Activated B cell treated with CpG ODN at 0.5 μM for 24 hours (primary cell): ENCODE data around the gene E4F1. TPM values are rescaled to one million over a fixed set of nuclear protein-coding genes. Genes with fewer than 3 reads are reported as not detected.

Experiments
- ATAC-seq: fragments of 200-7000 bp; cut with Tn5 transposase; one replicate; pipeline ENCODE4 v1.10.0; 2021; ENCODE audit warnings: low read depth, mild to moderate bottlenecking, moderate library complexity
- CTCF ChIA-PET: fragments of 350-600 bp; sonication (Branson Sonifier 250); formaldehyde crosslinking; loops from one replicate; lab custom pipeline; 2021; ENCODE audit warnings: antibody characterized with exemption; lab: Charles Lee
- POLR2A ChIA-PET: fragments of 350-600 bp; sonication (Branson Sonifier 250); formaldehyde crosslinking; loops from one replicate; lab custom pipeline; 2021; ENCODE audit warnings: antibody characterized with exemption; lab: Charles Lee
- DNase-seq: peaks from one replicate; pipeline ENCODE4 v3.0.0; 2022
- H3K27ac Mint-ChIP-seq: one replicate; pipeline ENCODE4 v1.8.0; 2020; ENCODE audit warnings: mixed read lengths
- H3K27me3 Mint-ChIP-seq: one replicate; pipeline ENCODE4 v1.8.0; 2021; ENCODE audit warnings: mixed read lengths
- H3K36me3 Mint-ChIP-seq: one replicate; pipeline ENCODE4 v1.8.0; 2021; ENCODE audit warnings: low read depth, mixed read lengths
- H3K4me1 Mint-ChIP-seq: one replicate; pipeline ENCODE4 v1.8.0; 2021; ENCODE audit warnings: mixed read lengths
- H3K4me3 Mint-ChIP-seq: one replicate; pipeline ENCODE4 v1.8.0; 2020; ENCODE audit warnings: mild to moderate bottlenecking, mixed read lengths
- H3K9me3 Mint-ChIP-seq: one replicate; pipeline ENCODE4 v1.8.0; 2020; ENCODE audit warnings: mixed read lengths
- intact Hi-C: fragments of 100-400 bp; cut with micrococcal nuclease; formaldehyde crosslinking; loops from one replicate; pipeline ENCODE4 v1.15.1; 2024
- total RNA-seq: library from RNA; stranded (reverse); gene quantifications from 2 replicates; pipeline ENCODE4 v1.2.3, GENCODE V29; 2022
- TF ChIP-seq, protein P1 (sequence below): fragments of 200-600 bp; IDR thresholded peaks from one replicate; pipeline ENCODE4 v1.8.0; 2022; ENCODE audit warnings: antibody characterized with exemption, mild to moderate bottlenecking

The E4F1 gene
- total RNA-seq, 1 donor from 2014 or later: 29.9 TPM

DNA sequence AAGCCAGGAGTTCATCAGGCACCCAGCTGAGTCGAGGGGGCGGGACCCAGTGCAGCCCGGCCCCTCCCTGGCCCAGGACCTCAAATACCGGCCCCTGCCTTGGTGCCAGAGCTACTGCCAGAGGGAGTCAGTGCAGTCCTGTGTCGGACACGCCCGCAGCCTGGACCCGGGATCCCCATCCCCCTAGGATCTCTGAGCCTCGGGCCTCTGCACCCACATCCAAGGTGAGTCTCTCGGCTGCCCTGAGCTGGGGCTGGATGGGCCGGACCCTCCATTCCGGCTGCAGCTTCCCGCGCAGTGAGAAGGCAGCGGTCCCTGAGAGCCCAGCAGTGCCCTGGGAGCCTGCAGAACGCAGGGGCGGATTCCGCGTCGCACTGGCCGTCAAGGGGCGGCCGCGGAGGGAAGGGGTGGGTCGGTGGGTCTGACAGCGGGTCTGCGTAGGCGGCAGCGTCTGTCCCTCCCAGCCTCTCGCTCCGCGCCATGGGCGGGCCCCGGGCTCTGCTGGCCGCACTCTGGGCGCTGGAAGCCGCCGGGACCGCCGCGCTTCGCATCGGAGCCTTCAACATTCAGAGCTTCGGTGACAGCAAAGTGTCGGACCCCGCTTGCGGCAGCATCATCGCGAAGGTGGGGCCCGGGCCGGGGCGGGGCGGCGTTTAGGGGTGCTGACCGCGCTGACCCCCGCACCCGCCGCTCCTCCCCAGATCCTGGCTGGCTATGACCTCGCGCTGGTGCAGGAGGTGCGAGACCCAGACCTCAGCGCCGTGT lies 13.1 kb downstream of the E4F1 start, which contains the start of gene DNASE1L2:
TSS of gene DNASE1L2 (plus strand) at position 108 of the 765 bp plus-strand sequence. CDS start at position 481, 373 bp downstream.
- Mint-ChIP-seq H3K27ac (no peak within 1 kb of the TSS), H3K36me3 (peaks cover 32% of the 10 kb centered on the region), H3K4me1 (no peaks in the 10 kb centered on the region), H3K4me3 (no peak within 1 kb of the TSS), H3K9me3 (no peaks in the 10 kb centered on the region), H3K27me3 (peaks cover 2% of the 10 kb centered on the region)
- intact Hi-C loops: no loop called here
- TF ChIP-seq, protein P1, sequence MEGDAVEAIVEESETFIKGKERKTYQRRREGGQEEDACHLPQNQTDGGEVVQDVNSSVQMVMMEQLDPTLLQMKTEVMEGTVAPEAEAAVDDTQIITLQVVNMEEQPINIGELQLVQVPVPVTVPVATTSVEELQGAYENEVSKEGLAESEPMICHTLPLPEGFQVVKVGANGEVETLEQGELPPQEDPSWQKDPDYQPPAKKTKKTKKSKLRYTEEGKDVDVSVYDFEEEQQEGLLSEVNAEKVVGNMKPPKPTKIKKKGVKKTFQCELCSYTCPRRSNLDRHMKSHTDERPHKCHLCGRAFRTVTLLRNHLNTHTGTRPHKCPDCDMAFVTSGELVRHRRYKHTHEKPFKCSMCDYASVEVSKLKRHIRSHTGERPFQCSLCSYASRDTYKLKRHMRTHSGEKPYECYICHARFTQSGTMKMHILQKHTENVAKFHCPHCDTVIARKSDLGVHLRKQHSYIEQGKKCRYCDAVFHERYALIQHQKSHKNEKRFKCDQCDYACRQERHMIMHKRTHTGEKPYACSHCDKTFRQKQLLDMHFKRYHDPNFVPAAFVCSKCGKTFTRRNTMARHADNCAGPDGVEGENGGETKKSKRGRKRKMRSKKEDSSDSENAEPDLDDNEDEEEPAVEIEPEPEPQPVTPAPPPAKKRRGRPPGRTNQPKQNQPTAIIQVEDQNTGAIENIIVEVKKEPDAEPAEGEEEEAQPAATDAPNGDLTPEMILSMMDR: no peak
- no peak for DNase-seq
- no peak for ATAC-seq
- POLR2A ChIA-PET: no interaction called here
- CTCF ChIA-PET: no interaction called here

DNA sequence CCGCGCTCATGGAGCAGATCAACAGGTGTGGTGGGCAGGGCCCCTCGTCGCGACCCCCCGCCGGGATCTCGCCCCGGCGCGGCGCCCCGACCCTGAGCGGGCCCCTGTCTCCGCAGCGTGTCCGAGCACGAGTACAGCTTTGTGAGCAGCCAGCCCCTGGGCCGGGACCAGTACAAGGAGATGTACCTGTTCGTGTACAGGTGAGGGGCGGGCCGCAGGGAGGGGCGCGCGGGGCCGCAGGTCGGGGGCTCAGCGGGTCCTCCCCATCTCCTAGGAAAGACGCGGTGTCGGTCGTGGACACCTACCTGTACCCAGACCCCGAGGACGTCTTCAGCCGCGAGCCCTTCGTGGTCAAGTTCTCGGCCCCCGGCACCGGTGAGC lies 13.7 kb downstream of the E4F1 start:
- POLR2A ChIA-PET: no interaction called here
- peaks cover 28% of the 10 kb centered on the region for H3K36me3 Mint-ChIP-seq
- no peak overlapping the region for H3K27ac Mint-ChIP-seq
- no peaks in the 10 kb centered on the region for H3K4me1 Mint-ChIP-seq
- DNase-seq (no peak), ATAC-seq (no peak)
- no peak overlapping the region for H3K4me3 Mint-ChIP-seq
- no peaks in the 10 kb centered on the region for H3K9me3 Mint-ChIP-seq
- CTCF ChIA-PET: no interaction called here
- intact Hi-C loops: no loop called here
- TF ChIP-seq, protein P1: no peak
- peaks cover 2% of the 10 kb centered on the region for H3K27me3 Mint-ChIP-seq

GRCh38 chr16:2237493-2238149 lies 14.2 kb downstream of the E4F1 start:
- ChIA-PET CTCF (no interaction called here), POLR2A (no interaction called here)
- Mint-ChIP-seq H3K4me1 (no peaks in the 10 kb centered on the region), H3K9me3 (no peaks in the 10 kb centered on the region), H3K4me3 (no peak overlapping the region), H3K27me3 (peaks cover 2% of the 10 kb centered on the region), H3K36me3 (peaks cover 33% of the 10 kb centered on the region), H3K27ac (no peak overlapping the region)
- DNase-seq (no peak), ATAC-seq (no peak)
- intact Hi-C loops: no loop called here
- TF ChIP-seq, protein P1: no peak

DNA sequence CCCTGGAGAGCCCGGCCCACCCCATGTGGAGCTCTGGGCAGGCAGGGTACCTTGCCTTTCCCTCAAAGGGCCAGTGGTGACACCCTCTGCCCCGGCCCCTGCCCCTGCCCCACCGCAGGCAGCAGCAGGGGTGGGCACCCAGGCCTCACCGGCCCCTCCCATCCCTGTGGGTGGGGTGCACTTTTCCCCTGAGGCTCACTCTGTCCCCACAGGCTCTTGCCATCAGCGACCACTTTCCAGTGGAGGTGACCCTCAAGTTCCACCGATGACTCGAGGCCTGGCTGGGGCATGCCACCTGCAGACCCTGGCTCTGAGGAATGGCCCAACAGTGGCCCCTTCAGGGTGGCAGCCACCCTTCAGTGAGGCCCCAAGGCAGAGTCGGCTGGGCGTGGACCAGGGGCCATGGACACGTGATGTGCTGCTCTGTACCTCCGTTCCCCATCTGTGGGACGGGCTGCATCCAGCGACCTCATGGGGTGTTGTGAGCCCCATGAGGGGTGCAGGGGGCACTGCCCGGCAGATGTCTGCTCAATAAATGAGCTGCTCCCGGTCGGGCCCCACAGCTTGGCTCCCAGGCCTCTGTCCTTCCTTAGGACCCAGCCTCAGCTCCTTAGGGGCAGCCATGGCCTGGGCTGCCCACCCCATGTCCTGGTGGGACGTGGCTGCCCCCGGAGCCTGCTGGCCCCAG lies 14.9 kb downstream of the E4F1 start:
- CTCF ChIA-PET: no interaction called here
- TF ChIP-seq, protein P1: no peak

More for the DNA sequence above, 14.9 kb downstream of the E4F1 start:
- intact Hi-C loops: no loop called here
- DNase-seq: no peak
- Mint-ChIP-seq H3K4me1 (no peaks in the 10 kb centered on the region), H3K9me3 (no peaks in the 10 kb centered on the region), H3K27me3 (peaks cover 2% of the 10 kb centered on the region), H3K27ac (no peak overlapping the region), H3K36me3 (peaks cover 31% of the 10 kb centered on the region), H3K4me3 (no peak overlapping the region)
- POLR2A ChIA-PET: interaction anchor here (0.6 to 1.1 kb wide), 3 partner anchors 12 to 18 kb away, joined by 3 read pairs; no protein-coding TSS in a partner anchor
- ATAC-seq: no peak
